Measurements from ENCODE around the gene COX7A2.
A peak's percentile ranks its signal among the peaks of the same experiment; 100 is the strongest.

COX7A2 gene

DNA sequence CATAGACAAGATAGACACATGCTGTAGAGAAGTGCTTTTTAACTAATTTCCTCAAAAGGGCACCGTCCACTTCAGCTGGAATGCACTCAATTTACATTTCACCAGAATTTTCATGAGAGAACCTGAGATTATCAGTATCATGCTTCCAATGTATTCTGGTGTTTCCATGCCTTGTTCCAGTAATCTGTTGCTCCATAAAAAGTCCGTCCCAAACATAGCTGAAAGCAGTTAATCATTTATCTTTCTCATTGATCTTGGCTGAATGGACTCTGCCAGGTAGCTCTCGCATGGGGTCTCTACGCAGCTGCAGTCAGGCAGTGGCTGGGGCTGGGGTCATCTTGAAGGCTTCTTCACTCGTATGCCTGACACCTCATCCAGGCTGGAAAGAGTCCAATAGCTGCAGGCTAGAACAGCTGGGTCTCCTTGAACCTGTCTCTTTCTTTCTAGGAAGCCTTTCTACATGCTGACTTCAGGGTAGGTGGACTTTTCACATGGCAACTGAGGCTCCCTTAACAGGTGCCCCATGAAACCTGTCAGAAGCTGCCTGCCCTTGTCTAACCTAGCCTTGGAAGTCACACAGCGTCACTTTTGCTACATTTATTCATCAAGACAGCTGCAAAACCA lies 19.2 kb downstream of the COX7A2 start:
- no peak for DNase-seq (ENCODE audit: low read depth in 1 of 2, low spot score in 1 of 2)
- in situ Hi-C loops (cut with HindIII; ENCODE audit: low pct_unique_long_range_greater_than_20kb, low sequenced_read_pairs), result no loop called here
- TF ChIP-seq JUND (IDR thresholded peaks at IDR 0.05; ENCODE audit: low read depth), result no peak

DNA sequence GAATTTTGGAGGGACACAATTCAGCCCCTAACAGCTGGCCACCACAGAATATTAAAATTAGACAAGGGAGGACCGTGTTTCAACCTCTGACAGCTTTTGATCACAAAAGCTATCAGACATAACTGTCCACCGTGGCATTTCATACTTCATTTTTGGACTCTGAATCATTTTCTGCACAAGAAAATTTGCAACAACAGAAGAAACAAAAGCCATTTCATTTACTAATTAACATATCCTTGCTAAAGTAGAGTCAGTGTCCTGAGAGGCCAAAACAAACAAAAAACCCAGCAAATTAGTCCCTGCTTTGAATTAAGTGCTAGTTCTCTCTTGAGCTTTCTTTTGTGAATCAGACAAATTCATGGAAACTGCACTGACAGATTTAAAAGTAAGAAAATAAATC lies 20.2 kb downstream of the COX7A2 start:
- no peak for TF ChIP-seq JUND (IDR thresholded peaks at IDR 0.05; ENCODE audit: low read depth)
- DNase-seq (ENCODE audit: low read depth in 1 of 2, low spot score in 1 of 2), result no peak
- in situ Hi-C loops (cut with HindIII; ENCODE audit: low pct_unique_long_range_greater_than_20kb, low sequenced_read_pairs), result no loop called here

- TF ChIP-seq JUND (IDR thresholded peaks at IDR 0.05; ENCODE audit: low read depth), result no peak
- DNase-seq (ENCODE audit: low read depth in 1 of 2, low spot score in 1 of 2), result no peak
- in situ Hi-C loops (cut with HindIII; ENCODE audit: low pct_unique_long_range_greater_than_20kb, low sequenced_read_pairs), result no loop called here
These were observed 21.3 kb downstream of the COX7A2 start for GRCh38 chr6:75222261-75222660.

DNA sequence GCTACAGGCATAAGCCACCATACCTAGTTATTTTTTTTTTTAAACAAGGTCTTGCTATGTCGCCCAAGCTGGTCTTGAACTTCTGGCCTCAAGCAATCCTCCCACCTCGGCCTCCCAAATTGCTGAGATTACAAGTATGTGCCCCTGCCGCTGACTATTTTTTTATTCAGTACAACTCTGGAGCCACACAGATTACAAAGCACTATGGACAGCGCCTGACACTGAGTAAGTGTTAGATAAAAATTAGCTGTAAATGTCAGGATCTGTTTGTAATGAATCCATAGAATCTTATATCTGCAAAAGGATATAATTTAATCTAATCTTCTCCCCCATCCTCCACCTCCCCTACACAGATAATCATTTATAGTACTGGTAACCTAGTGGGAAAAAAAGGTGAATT lies 22.5 kb downstream of the COX7A2 start:
- no peak for DNase-seq (ENCODE audit: low read depth in 1 of 2, low spot score in 1 of 2)
- in situ Hi-C loops (cut with HindIII; ENCODE audit: low pct_unique_long_range_greater_than_20kb, low sequenced_read_pairs), result no loop called here
- no peak for TF ChIP-seq JUND (IDR thresholded peaks at IDR 0.05; ENCODE audit: low read depth)

DNA sequence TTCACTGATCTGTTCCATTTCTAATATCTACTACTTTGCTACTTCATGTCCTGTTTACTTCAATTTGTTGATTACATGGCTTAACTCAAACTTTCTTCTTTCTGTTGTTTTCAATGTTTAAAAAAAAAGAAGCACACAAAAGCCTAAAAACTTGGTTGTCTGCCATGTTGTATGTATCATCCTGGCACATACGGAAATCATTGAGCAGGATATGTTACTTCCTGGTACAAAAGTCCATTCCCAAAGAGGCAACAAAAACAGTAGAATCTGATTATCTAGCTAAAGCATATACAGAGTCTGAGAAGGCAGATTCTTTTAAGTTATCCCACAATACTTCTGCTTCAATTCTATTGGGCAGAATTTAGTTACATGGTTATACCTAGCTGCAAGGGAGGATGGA lies 23.2 kb downstream of the COX7A2 start:
- TF ChIP-seq JUND (IDR thresholded peaks at IDR 0.05; ENCODE audit: low read depth), result no peak
- no peak for DNase-seq (ENCODE audit: low read depth in 1 of 2, low spot score in 1 of 2)
- in situ Hi-C loops (cut with HindIII; ENCODE audit: low pct_unique_long_range_greater_than_20kb, low sequenced_read_pairs), result no loop called here

DNA sequence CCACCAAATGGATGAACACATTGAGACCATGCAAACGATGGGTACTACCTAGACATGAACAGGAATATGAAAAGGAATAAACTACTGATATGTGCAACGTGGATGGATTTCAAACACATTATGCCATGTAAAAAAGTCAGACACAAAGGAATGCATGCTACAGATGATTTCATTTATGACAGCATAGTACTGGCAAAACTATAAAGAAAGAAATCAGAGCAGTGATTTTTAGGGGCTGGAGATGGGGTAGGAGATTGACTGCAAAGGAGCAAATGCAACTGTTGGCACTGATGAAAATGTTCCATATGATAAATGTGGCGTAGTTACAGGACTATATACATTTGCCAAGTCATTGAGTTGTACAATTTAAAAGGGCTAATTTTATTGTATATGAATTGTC lies 24.3 kb downstream of the COX7A2 start:
- no peak for DNase-seq (ENCODE audit: low read depth in 1 of 2, low spot score in 1 of 2)
- in situ Hi-C loops (cut with HindIII; ENCODE audit: low pct_unique_long_range_greater_than_20kb, low sequenced_read_pairs), result no loop called here
- no peak for TF ChIP-seq JUND (IDR thresholded peaks at IDR 0.05; ENCODE audit: low read depth)

GRCh38 chr6:75217193-75217592 lies 26.4 kb downstream of the COX7A2 start:
- in situ Hi-C loops (cut with HindIII; ENCODE audit: low pct_unique_long_range_greater_than_20kb, low sequenced_read_pairs), result no loop called here
- TF ChIP-seq JUND (IDR thresholded peaks at IDR 0.05; ENCODE audit: low read depth), result no peak
- no peak for DNase-seq (ENCODE audit: low read depth in 1 of 2, low spot score in 1 of 2)

- no peak for DNase-seq (ENCODE audit: low read depth in 1 of 2, low spot score in 1 of 2)
- in situ Hi-C loops (cut with HindIII; ENCODE audit: low pct_unique_long_range_greater_than_20kb, low sequenced_read_pairs), result no loop called here
- no peak for TF ChIP-seq JUND (IDR thresholded peaks at IDR 0.05; ENCODE audit: low read depth)
These were observed 28.3 kb downstream of the COX7A2 start for GRCh38 chr6:75215291-75215690.

- DNase-seq (ENCODE audit: low read depth in 1 of 2, low spot score in 1 of 2), result no peak
- TF ChIP-seq JUND (IDR thresholded peaks at IDR 0.05; ENCODE audit: low read depth), result no peak
- in situ Hi-C loops (cut with HindIII; ENCODE audit: low pct_unique_long_range_greater_than_20kb, low sequenced_read_pairs), result no loop called here
These were observed 29.9 kb downstream of the COX7A2 start for GRCh38 chr6:75213732-75214131.

- in situ Hi-C loops (cut with HindIII; ENCODE audit: low pct_unique_long_range_greater_than_20kb, low sequenced_read_pairs), result no loop called here
- TF ChIP-seq JUND (IDR thresholded peaks at IDR 0.05; ENCODE audit: low read depth), result no peak
- DNase-seq (ENCODE audit: low read depth in 1 of 2, low spot score in 1 of 2), result no peak
These were observed 30.5 kb downstream of the COX7A2 start for GRCh38 chr6:75213112-75213511.

GRCh38 chr6:75211920-75212590 lies 31.5 kb downstream of the COX7A2 start:
- TF ChIP-seq JUND (IDR thresholded peaks at IDR 0.05; ENCODE audit: low read depth), result no peak
- in situ Hi-C loops (cut with HindIII; ENCODE audit: low pct_unique_long_range_greater_than_20kb, low sequenced_read_pairs), result no loop called here
- DNase-seq (ENCODE audit: low read depth in 1 of 2, low spot score in 1 of 2), result no peak

DNA sequence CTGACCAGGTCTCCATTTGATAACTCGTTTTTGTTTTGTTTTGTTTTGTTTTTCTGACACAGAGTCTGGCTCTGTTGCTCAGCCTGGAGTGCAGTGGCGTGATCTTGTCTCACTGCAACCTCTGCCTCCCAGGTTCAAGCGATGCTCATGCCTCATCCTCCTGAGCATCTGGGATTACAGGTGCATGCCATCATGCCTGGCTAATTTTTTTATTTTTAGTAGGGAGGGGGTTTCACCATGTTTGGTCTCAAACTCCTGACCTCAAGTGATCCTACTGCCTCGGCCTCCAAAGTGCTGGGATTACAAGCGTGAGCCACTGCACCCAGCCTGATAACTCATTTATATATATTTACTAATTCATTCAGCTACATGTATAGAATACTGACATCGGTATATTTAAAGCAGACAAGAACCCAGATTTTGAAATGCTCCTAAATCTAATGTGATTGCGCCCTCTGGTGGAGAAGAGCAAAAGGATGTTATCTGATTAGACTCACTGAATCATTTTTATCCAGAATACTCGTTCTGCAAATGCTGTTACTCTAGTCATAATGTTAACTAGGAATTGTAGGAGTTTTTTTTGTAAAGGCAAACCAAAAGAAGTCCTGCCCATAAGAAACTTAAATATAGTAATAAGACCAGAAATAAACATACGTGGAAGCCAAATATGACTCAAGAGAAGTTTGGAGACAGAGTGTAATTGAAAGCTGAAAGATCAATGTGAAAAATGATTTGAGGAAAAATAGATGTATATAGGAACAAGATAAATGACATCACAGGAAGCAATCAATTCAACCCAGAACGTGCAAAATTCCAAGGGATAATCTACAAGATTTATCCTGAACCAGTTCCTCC lies 32.5 kb downstream of the COX7A2 start:
- no peak for TF ChIP-seq JUND (IDR thresholded peaks at IDR 0.05; ENCODE audit: low read depth)
- in situ Hi-C loops (cut with HindIII; ENCODE audit: low pct_unique_long_range_greater_than_20kb, low sequenced_read_pairs), result no loop called here
- peak in 1 of 2 experiments; percentile 73 for DNase-seq (ENCODE audit: low read depth in 1 of 2, low spot score in 1 of 2)

- TF ChIP-seq JUND (IDR thresholded peaks at IDR 0.05; ENCODE audit: low read depth), result no peak
- DNase-seq (ENCODE audit: low read depth in 1 of 2, low spot score in 1 of 2), result no peak
- in situ Hi-C loops (cut with HindIII; ENCODE audit: low pct_unique_long_range_greater_than_20kb, low sequenced_read_pairs), result no loop called here
These were observed 34.3 kb downstream of the COX7A2 start for GRCh38 chr6:75209184-75209723.
